ENCODE results near the gene EMILIN2. TPM values are rescaled to one million over a fixed set of nuclear protein-coding genes. Genes with fewer than 3 reads are reported as not detected.

EMILIN2 gene
- total RNA-seq, 1 experiment from 2014 or later, result 11.7 TPM

- H3K27me3 Mint-ChIP-seq (ENCODE audit: low read depth), result no peaks in the 10 kb centered on the region; the same call in 1 of the 2 replicates
- peaks cover 11% of the 10 kb centered on the region for H3K4me1 Mint-ChIP-seq
- H3K27ac Mint-ChIP-seq, result no peak overlapping the region
- peaks cover 13% of the 10 kb centered on the region for H3K9me3 Mint-ChIP-seq
- H3K4me3 Mint-ChIP-seq, result no peak overlapping the region
- ChIA-PET CTCF (no interaction called here), POLR2A (no interaction called here)
- H3K36me3 Mint-ChIP-seq, result peaks cover 11% of the 10 kb centered on the region
- TF ChIP-seq, protein P1, sequence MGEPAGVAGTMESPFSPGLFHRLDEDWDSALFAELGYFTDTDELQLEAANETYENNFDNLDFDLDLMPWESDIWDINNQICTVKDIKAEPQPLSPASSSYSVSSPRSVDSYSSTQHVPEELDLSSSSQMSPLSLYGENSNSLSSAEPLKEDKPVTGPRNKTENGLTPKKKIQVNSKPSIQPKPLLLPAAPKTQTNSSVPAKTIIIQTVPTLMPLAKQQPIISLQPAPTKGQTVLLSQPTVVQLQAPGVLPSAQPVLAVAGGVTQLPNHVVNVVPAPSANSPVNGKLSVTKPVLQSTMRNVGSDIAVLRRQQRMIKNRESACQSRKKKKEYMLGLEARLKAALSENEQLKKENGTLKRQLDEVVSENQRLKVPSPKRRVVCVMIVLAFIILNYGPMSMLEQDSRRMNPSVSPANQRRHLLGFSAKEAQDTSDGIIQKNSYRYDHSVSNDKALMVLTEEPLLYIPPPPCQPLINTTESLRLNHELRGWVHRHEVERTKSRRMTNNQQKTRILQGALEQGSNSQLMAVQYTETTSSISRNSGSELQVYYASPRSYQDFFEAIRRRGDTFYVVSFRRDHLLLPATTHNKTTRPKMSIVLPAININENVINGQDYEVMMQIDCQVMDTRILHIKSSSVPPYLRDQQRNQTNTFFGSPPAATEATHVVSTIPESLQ (CRISPR knock-in tag; IDR thresholded peaks at IDR 0.05), result no peak
- TF ChIP-seq ZBTB21 (CRISPR knock-in tag; IDR thresholded peaks at IDR 0.05; ENCODE audit: borderline replicate concordance), result no peak
- TF ChIP-seq CREB1 (CRISPR knock-in tag; IDR thresholded peaks at IDR 0.05), result no peak
- TF ChIP-seq CBFB (CRISPR knock-in tag; IDR thresholded peaks at IDR 0.05; ENCODE audit: low read depth), result no peak
- TF ChIP-seq STAT6 (CRISPR knock-in tag; conservative IDR thresholded peaks at IDR 0.05; ENCODE audit: low read depth), result no peak
- TF ChIP-seq ERG (CRISPR knock-in tag; IDR thresholded peaks at IDR 0.05), result no peak
- no peak for TF ChIP-seq SMAD4 (CRISPR knock-in tag; IDR thresholded peaks at IDR 0.05)
- TF ChIP-seq, protein P2, sequence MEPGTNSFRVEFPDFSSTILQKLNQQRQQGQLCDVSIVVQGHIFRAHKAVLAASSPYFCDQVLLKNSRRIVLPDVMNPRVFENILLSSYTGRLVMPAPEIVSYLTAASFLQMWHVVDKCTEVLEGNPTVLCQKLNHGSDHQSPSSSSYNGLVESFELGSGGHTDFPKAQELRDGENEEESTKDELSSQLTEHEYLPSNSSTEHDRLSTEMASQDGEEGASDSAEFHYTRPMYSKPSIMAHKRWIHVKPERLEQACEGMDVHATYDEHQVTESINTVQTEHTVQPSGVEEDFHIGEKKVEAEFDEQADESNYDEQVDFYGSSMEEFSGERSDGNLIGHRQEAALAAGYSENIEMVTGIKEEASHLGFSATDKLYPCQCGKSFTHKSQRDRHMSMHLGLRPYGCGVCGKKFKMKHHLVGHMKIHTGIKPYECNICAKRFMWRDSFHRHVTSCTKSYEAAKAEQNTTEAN (CRISPR knock-in tag; IDR thresholded peaks at IDR 0.05), result no peak
- TF ChIP-seq HMGA2 (CRISPR knock-in tag; IDR thresholded peaks at IDR 0.05), result no peak
- DNase-seq (ENCODE audit: low spot score) (no peak), ATAC-seq (no peak; the same call in 1 of the 2 replicates)
Measured at GRCh38 chr18:2883076-2883735, 36.4 kb downstream of the EMILIN2 start.

- H3K36me3 Mint-ChIP-seq, result peaks cover 11% of the 10 kb centered on the region
- peaks cover 13% of the 10 kb centered on the region for H3K9me3 Mint-ChIP-seq
- DNase-seq (ENCODE audit: low spot score) (no peak), ATAC-seq (no peak)
- POLR2A ChIA-PET, result no interaction called here
- no peaks in the 10 kb centered on the region; the same call in 1 of the 2 replicates for H3K27me3 Mint-ChIP-seq (ENCODE audit: low read depth)
- CTCF ChIA-PET, result no interaction called here
- H3K27ac Mint-ChIP-seq, result no peak overlapping the region
- H3K4me3 Mint-ChIP-seq, result no peak overlapping the region
- peaks cover 11% of the 10 kb centered on the region for H3K4me1 Mint-ChIP-seq
- TF ChIP-seq HMGXB4 (CRISPR knock-in tag; IDR thresholded peaks at IDR 0.05) (no peak), ZSCAN18 (CRISPR knock-in tag; IDR thresholded peaks at IDR 0.05) (no peak), RELA (CRISPR knock-in tag; IDR thresholded peaks at IDR 0.05; ENCODE audit: borderline replicate concordance) (no peak), NFATC4 (CRISPR knock-in tag; IDR thresholded peaks at IDR 0.05) (no peak), AFF4 (CRISPR knock-in tag; IDR thresholded peaks at IDR 0.05; ENCODE audit: borderline replicate concordance) (no peak), ZNF281 (CRISPR knock-in tag; IDR thresholded peaks at IDR 0.05) (no peak)
Measured at GRCh38 chr18:2884706-2885285, 38.0 kb downstream of the EMILIN2 start.

Measured in WTC11 (cell line).